Activated T-helper 2 cell treated with anti-CD3 and anti-CD28 coated beads, Interferon-gamma antibody, Interleukin-2, Interleukin-4, amounts not matched to agents 10 μg/mL and 5 μg/mL and 100 μg/mL, durations not matched to agents 14 hours and 24 hours and 36 hours (primary cell): ENCODE data around the gene OR4S1. TPM values are rescaled to one million over a fixed set of nuclear protein-coding genes. Genes with fewer than 3 reads are reported as not detected.

ENCODE experiments used
- DNase-seq: peaks from one replicate; pipeline ENCODE4 v3.0.0; 2021; ENCODE audit warnings: low spot score
- H3K27ac Mint-ChIP-seq: one replicate; pipeline ENCODE4 v1.8.0; 2021; ENCODE audit warnings: mixed read lengths
- H3K27me3 Mint-ChIP-seq: one replicate; pipeline ENCODE4 v1.8.0; 2021; ENCODE audit warnings: low read depth, mixed read lengths
- H3K36me3 Mint-ChIP-seq: one replicate; pipeline ENCODE4 v1.8.0; 2021; ENCODE audit warnings: low read depth, mixed read lengths
- H3K4me1 Mint-ChIP-seq: one replicate; pipeline ENCODE4 v1.8.0; 2021; ENCODE audit warnings: low read depth, mixed read lengths
- H3K4me3 Mint-ChIP-seq: one replicate; pipeline ENCODE4 v1.8.0; 2021; ENCODE audit warnings: low read depth, mild to moderate bottlenecking, moderate library complexity, mixed read lengths
- H3K9me3 Mint-ChIP-seq: one replicate; pipeline ENCODE4 v1.8.0; 2021; ENCODE audit warnings: mixed read lengths
- intact Hi-C: fragments of 100-400 bp; cut with micrococcal nuclease; formaldehyde crosslinking; loops from one replicate; pipeline ENCODE4 v1.15.1; 2023
- total RNA-seq: library from RNA; stranded (reverse); gene quantifications from 2 replicates; pipeline ENCODE4 v1.2.3, GENCODE V29; 2022

OR4S1 gene
- total RNA-seq, 1 donor from 2014 or later: not detected

- no peak for DNase-seq
- no peak overlapping the region for H3K4me3 Mint-ChIP-seq
- no peaks in the 10 kb centered on the region for H3K27me3 Mint-ChIP-seq
- H3K9me3 Mint-ChIP-seq: peaks cover 8% of the 10 kb centered on the region
- H3K36me3 Mint-ChIP-seq: no peaks in the 10 kb centered on the region
- no peaks in the 10 kb centered on the region for H3K4me1 Mint-ChIP-seq
- intact Hi-C loops: loop anchor here (10.0 kb wide), 1 partner anchor 1670 kb away; no protein-coding TSS in a partner anchor
- no peak overlapping the region for H3K27ac Mint-ChIP-seq
Measured at GRCh38 chr11:48354677-48355076, 48.7 kb downstream of the OR4S1 start.

Other genes with a start within 250 kb of the OR4S1 start
- gene OR4B1, start 89.4 kb upstream of the OR4S1 start, total RNA-seq: not detected in 2 replicates
- gene OR4X2, start 61.1 kb upstream of the OR4S1 start, total RNA-seq: not detected in 2 replicates
- not detected in 2 replicates for gene OR4X1, start 42.4 kb upstream of the OR4S1 start, total RNA-seq
- gene OR4C3, start 18.7 kb downstream of the OR4S1 start, total RNA-seq: not detected in 2 replicates
- not detected in 2 replicates for gene OR4C5, start 60.2 kb downstream of the OR4S1 start, total RNA-seq
- gene OR4A47, start 182.6 kb downstream of the OR4S1 start, total RNA-seq: not detected in 2 replicates